ENCODE results near the gene STAG1. TPM values are rescaled to one million over a fixed set of nuclear protein-coding genes. Genes with fewer than 3 reads are reported as not detected.
"Not testable (repeated sequence)": the region's sequence is repeated elsewhere in the genome, so short reads cannot be mapped to it uniquely, and the experiment has no call there.

The STAG1 gene
- total and polyA plus RNA-seq, 2 of the 13 experiments (the other 11 are each of a cell fraction or from before 2014, with no cell fraction given), result 6.2 to 25.9 TPM

GRCh38 chr3:136516095-136516494 is 236.1 kb downstream of the STAG1 start (continued):
- TF ChIP-seq GMEB2 (CRISPR knock-in tag; IDR thresholded peaks at IDR 0.05; ENCODE audit: low read depth) (no peak), NR2C2 (CRISPR knock-in tag; IDR thresholded peaks at IDR 0.05; ENCODE audit: borderline replicate concordance) (0 out of 2 replicates have a peak, but pooled peaks have one; percentile 18), ARID5B (CRISPR knock-in tag; IDR thresholded peaks at IDR 0.05) (peak; percentile 24; the same call in 1 of the 2 replicates), ATF4 (CRISPR knock-in tag; IDR thresholded peaks at IDR 0.05) (no peak), SMAD3 (CRISPR knock-in tag; IDR thresholded peaks at IDR 0.05) (no peak), MED1 (CRISPR knock-in tag; IDR thresholded peaks at IDR 0.05) (no peak), HIC2 (CRISPR knock-in tag; IDR thresholded peaks at IDR 0.05; ENCODE audit: low read depth) (no peak), HNF4A (CRISPR knock-in tag; IDR thresholded peaks at IDR 0.05) (peak; percentile 34), ZNF460 (CRISPR knock-in tag; IDR thresholded peaks at IDR 0.05; ENCODE audit: borderline replicate concordance) (peak; percentile 12; the same call in 1 of the 2 replicates), POGZ (CRISPR knock-in tag; IDR thresholded peaks at IDR 0.05) (peak; percentile 21; the same call in 1 of the 2 replicates), ZBTB7B (CRISPR knock-in tag; IDR thresholded peaks at IDR 0.05) (no peak)

GRCh38 chr3:136514533-136514932 is 237.6 kb downstream of the STAG1 start:
- H3K79me2 ChIP-seq (ENCODE audit: insufficient read depth, low read length); H3K9me3 ChIP-seq (ENCODE audit: low read length); FAIRE-seq; POLR2A ChIA-PET; H4K20me1 ChIP-seq (ENCODE audit: insufficient read depth, low read length); in situ Hi-C loops (cut with HindIII; ENCODE audit: extremely low pct_ligation_motif_present, low pct_unique_long_range_greater_than_20kb); H3K4me3 ChIP-seq (replicated peaks in 1 of 3; ENCODE audit: insufficient read depth in 1 of 3, low read depth in 2 of 3, low read length in 3 of 3); H3K4me1 ChIP-seq (ENCODE audit: insufficient read depth, low read length); H3K36me3 ChIP-seq (replicated peaks in 1 of 2; ENCODE audit: control insufficient read depth in 1 of 2, insufficient read depth in 2 of 2, low read length in 2 of 2); H3K27ac ChIP-seq (ENCODE audit: extremely low read length, insufficient read depth, low read length); ATAC-seq; H3K27me3 ChIP-seq (ENCODE audit: control insufficient read depth in 1 of 2, insufficient read depth in 2 of 2, low read length in 2 of 2); H2AFZ ChIP-seq (ENCODE audit: low read length); intact Hi-C loops (cut with micrococcal nuclease; ENCODE audit: unreplicated experiment); CTCF ChIA-PET (ENCODE audit: low intra/inter-chr PET ratio, low total read pairs); DNase-seq (ENCODE audit: low spot score); H3K9ac ChIP-seq (ENCODE audit: insufficient read depth, low read depth, low read length); BruUV-seq (replicated peaks); H3K4me2 ChIP-seq (ENCODE audit: low read depth, low read length): not testable (repeated sequence)
- WGBS (ENCODE audit: low lambda C conversion rate), result over 99% methylated on average over 7 of the region's 7 CpGs

All from HepG2 (cell line).